HPDE6-E6E7 (cell line): ENCODE measurements around the gene NDEL1.

Source experiments
- DNase-seq: peaks from one replicate; pipeline ENCODE4 v3.0.0; 2011; ENCODE audit warnings: missing footprints; ENCODE audit errors: extremely low spot score

The NDEL1 gene

GRCh38 chr17:8413938-8414337, 21.7 kb upstream of the NDEL1 start:
- DNase-seq, result no peak

- no peak for DNase-seq
Observed at GRCh38 chr17:8417806-8418205, 17.9 kb upstream of the NDEL1 start.

- DNase-seq, result no peak
Observed at GRCh38 chr17:8418471-8418870, 17.2 kb upstream of the NDEL1 start.

- DNase-seq, result no peak
Observed at GRCh38 chr17:8419305-8419704, 16.4 kb upstream of the NDEL1 start.

- DNase-seq, result no peak
Observed at GRCh38 chr17:8420041-8420934, 15.4 kb upstream of the NDEL1 start.

GRCh38 chr17:8421571-8421970, 14.1 kb upstream of the NDEL1 start:
- no peak for DNase-seq

- no peak for DNase-seq
Observed at GRCh38 chr17:8426094-8426720, 9.5 kb upstream of the NDEL1 start.

GRCh38 chr17:8426802-8427201, 8.9 kb upstream of the NDEL1 start:
- no peak for DNase-seq

- no peak for DNase-seq
Observed at GRCh38 chr17:8430966-8431365, 4.7 kb upstream of the NDEL1 start.

GRCh38 chr17:8436169-8436843, 622 bp downstream of the NDEL1 start:
- DNase-seq, result peak; percentile 36

- DNase-seq, result no peak
Observed at GRCh38 chr17:8436844-8437171, 1.1 kb downstream of the NDEL1 start.

GRCh38 chr17:8438441-8438840, 2.8 kb downstream of the NDEL1 start:
- DNase-seq, result no peak

GRCh38 chr17:8439681-8440080, 4.0 kb downstream of the NDEL1 start:
- no peak for DNase-seq

- no peak for DNase-seq
Observed at GRCh38 chr17:8441690-8442089, 6.0 kb downstream of the NDEL1 start.

GRCh38 chr17:8442310-8442709, 6.6 kb downstream of the NDEL1 start:
- no peak for DNase-seq

GRCh38 chr17:8443756-8444155, 8.1 kb downstream of the NDEL1 start:
- no peak for DNase-seq

GRCh38 chr17:8444494-8444893, 8.8 kb downstream of the NDEL1 start:
- DNase-seq, result no peak

GRCh38 chr17:8445536-8445935, 9.9 kb downstream of the NDEL1 start:
- DNase-seq, result no peak

- DNase-seq, result no peak
Observed at GRCh38 chr17:8447799-8448198, 12.1 kb downstream of the NDEL1 start.

GRCh38 chr17:8448310-8448709, 12.6 kb downstream of the NDEL1 start:
- no peak for DNase-seq

GRCh38 chr17:8451933-8452614, 16.4 kb downstream of the NDEL1 start:
- no peak for DNase-seq

- no peak for DNase-seq
Observed at GRCh38 chr17:8453326-8453725, 17.6 kb downstream of the NDEL1 start.
